IMR-90 (cell line): ENCODE results near the gene ULK1. TPM values are rescaled to one million over a fixed set of nuclear protein-coding genes. Genes with fewer than 3 reads are reported as not detected.

Experiments used
- ATAC-seq: fragments of 200-7000 bp; cut with Tn5 transposase; 2 replicates; pipeline ENCODE4 v1.9.1; 2020; ENCODE audit warnings: low read depth, mild to moderate bottlenecking, moderate library complexity
- BruUV-seq: library from RNA; stranded (reverse); fragments of 400-500 nt; replicated peaks from 2 replicates; lab custom pipeline; 2021; lab: Mats Ljungman, UMichigan
- CTCF ChIA-PET: fragments of 300-600 bp; formaldehyde crosslinking; extraction: SDS; loops from one replicate; lab custom pipeline; 2021; ENCODE audit warnings: antibody characterized with exemption; lab: Yijun Ruan, JAX
- POLR2A ChIA-PET: fragments of 300-600 bp; sonication (Branson Sonifier 250); formaldehyde crosslinking; loops from one replicate; lab custom pipeline; 2022; ENCODE audit warnings: antibody characterized with exemption; ENCODE audit not compliant: unreplicated experiment; lab: Charles Lee
- DNase-seq: peaks from one replicate; pipeline ENCODE4 v3.0.0; 2013
- H2AFZ ChIP-seq: replicated peaks from 2 replicates; pipeline ENCODE3; 2013; ENCODE audit warnings: low read length, mild to moderate bottlenecking; ENCODE audit not compliant: poor library complexity
- H2AK5ac ChIP-seq: 2 replicates; pipeline ENCODE4 v1.6.1; 2013; ENCODE audit warnings: low read depth, low read length, inconsistent platforms
- H2AK9ac ChIP-seq: replicated peaks from 2 replicates; pipeline ENCODE3; 2013; ENCODE audit warnings: mild to moderate bottlenecking, low read depth, low read length, moderate library complexity; ENCODE audit not compliant: poor library complexity
- H2BK120ac ChIP-seq: 2 replicates; pipeline ENCODE4 v1.6.1; 2013; ENCODE audit warnings: low read depth, low read length, inconsistent platforms
- H2BK15ac ChIP-seq: 3 replicates; pipeline ENCODE4 v1.6.1; 2013; ENCODE audit warnings: low read depth, low read length, inconsistent platforms
- H2BK20ac ChIP-seq: 2 replicates; pipeline ENCODE4 v1.6.1; 2013; ENCODE audit warnings: low read depth, mild to moderate bottlenecking, inconsistent platforms, low read length, moderate library complexity
- H2BK5ac ChIP-seq: 2 replicates; pipeline ENCODE4 v1.6.1; 2013; ENCODE audit warnings: mild to moderate bottlenecking, low read depth, low read length, inconsistent platforms; ENCODE audit not compliant: poor library complexity, severe bottlenecking
- H3K14ac ChIP-seq: replicated peaks from 2 replicates; pipeline ENCODE4 v1.6.1; 2013; ENCODE audit warnings: low read depth, low read length, inconsistent platforms
- H3K18ac ChIP-seq: 2 replicates; pipeline ENCODE4 v1.6.1; 2013; ENCODE audit warnings: low read depth, low read length, control low read depth
- H3K23ac ChIP-seq: 2 replicates; pipeline ENCODE4 v1.6.1; 2013; ENCODE audit warnings: low read depth, low read length, inconsistent platforms
- H3K27ac ChIP-seq: 2 replicates; pipeline ENCODE4 v1.5.1; 2013; ENCODE audit warnings: mild to moderate bottlenecking, control low read depth, low read length; ENCODE audit not compliant: insufficient read depth
- H3K27me3 ChIP-seq: 2 replicates; pipeline ENCODE4 v1.6.1; 2013; ENCODE audit warnings: low read length; ENCODE audit not compliant: control insufficient read depth, insufficient read depth
- H3K36me3 ChIP-seq: 2 replicates; pipeline ENCODE4 v1.6.1; 2013; ENCODE audit warnings: low read length, mixed read lengths; ENCODE audit not compliant: control insufficient read depth, insufficient read depth
- H3K4ac ChIP-seq: 2 replicates; pipeline ENCODE4 v1.6.1; 2013; ENCODE audit warnings: low read depth, low read length, inconsistent platforms
- H3K4me1 ChIP-seq: 2 replicates; pipeline ENCODE4 v1.6.1; 2013; ENCODE audit warnings: low read length, mixed read lengths; ENCODE audit not compliant: control insufficient read depth, insufficient read depth
- H3K4me2 ChIP-seq: 2 replicates; pipeline ENCODE4 v1.6.1; 2013; ENCODE audit warnings: low read depth, mild to moderate bottlenecking, control low read depth, low read length, moderate library complexity
- H3K4me3 ChIP-seq: 2 replicates; pipeline ENCODE4 v1.5.1; 2013; ENCODE audit warnings: low read depth, mild to moderate bottlenecking, control low read depth, low read length, moderate library complexity; ENCODE audit not compliant: insufficient read depth
- H3K56ac ChIP-seq: 2 replicates; pipeline ENCODE4 v1.6.1; 2013; ENCODE audit warnings: low read length, inconsistent platforms; ENCODE audit not compliant: insufficient read depth; ENCODE audit errors: extremely low read depth
- H3K79me1 ChIP-seq, 2 experiments: 2 replicates each; pipeline ENCODE4 v1.6.1; 2013; ENCODE audit warnings: low read length in 2 of 2, inconsistent platforms in 1 of 2, low read depth in 1 of 2
- H3K9ac ChIP-seq: 2 replicates; pipeline ENCODE4 v1.6.1; 2013; ENCODE audit warnings: low read depth, low read length, control low read depth
- H3K9me1 ChIP-seq: 2 replicates; pipeline ENCODE4 v1.6.1; 2013; ENCODE audit warnings: low read length, inconsistent platforms; ENCODE audit not compliant: insufficient read depth
- H3K9me3 ChIP-seq: 2 replicates; pipeline ENCODE4 v1.6.1; 2013; ENCODE audit warnings: low read length; ENCODE audit not compliant: control insufficient read depth, insufficient read depth
- H4K20me1 ChIP-seq: 2 replicates; pipeline ENCODE4 v1.6.1; 2013; ENCODE audit warnings: low read length, inconsistent platforms; ENCODE audit not compliant: insufficient read depth
- H4K5ac ChIP-seq: 2 replicates; pipeline ENCODE4 v1.6.1; 2013; ENCODE audit warnings: mild to moderate bottlenecking, low read depth, low read length, control low read depth
- H4K8ac ChIP-seq, 2 experiments: 2 replicates each; pipeline ENCODE4 v1.6.1; 2013; ENCODE audit warnings: low read depth in 2 of 2, low read length in 2 of 2, control low read depth in 1 of 2, inconsistent platforms in 1 of 2
- H4K91ac ChIP-seq: 2 replicates; pipeline ENCODE4 v1.6.1; 2013; ENCODE audit warnings: low read depth, low read length, inconsistent platforms; ENCODE audit not compliant: insufficient read depth
- RCOR1 ChIP-seq: IDR thresholded peaks from 2 replicates; pipeline ENCODE4 v1.6.1; 2012; ENCODE audit warnings: mild to moderate bottlenecking, low read length, improper control_type of control experiment; ENCODE audit not compliant: insufficient replicate concordance
- WGBS, 2 experiments: methylation state at CpG; one replicate each; pipeline versions ENCODE4 v1.1.5 to v1.1.7; 2013; ENCODE audit warnings: missing lambda C conversion rate in 2 of 2; ENCODE audit not compliant: insufficient read length in 1 of 2; ENCODE audit errors: extremely low coverage in 2 of 2; 5-methylcytosine and 5-hydroxymethylcytosine counted together
- dilution Hi-C: fragments of 300-500 bp; cut with HindIII; formaldehyde crosslinking; loops from one replicate; pipeline ENCODE4 v1.14.3; 2018; ENCODE audit warnings: low sequenced_read_pairs; ENCODE audit not compliant: unreplicated experiment
- in situ Hi-C: fragments of 300-500 bp; cut with MboI; formaldehyde crosslinking; loops from 3 replicates; pipeline ENCODE4 v1.14.3; 2019; ENCODE audit warnings: low sequenced_read_pairs, inconsistent platforms, mixed read lengths
- intact Hi-C: fragments of 100-400 bp; cut with micrococcal nuclease; formaldehyde crosslinking; loops from 2 replicates; pipeline ENCODE4 v1.10.0; 2022
- polyA plus RNA-seq, 3 experiments: library from polyadenylated mRNA; depleted of rRNA; stranded (reverse); fragments of >200 nt; gene quantifications; 2 replicates each; pipeline ENCODE4 v1.2.3, GENCODE V29; 2012; ENCODE audit warnings: low replicate concordance in 1 of 3
- total RNA-seq: library from RNA; depleted of rRNA; stranded (reverse); fragments of >200 nt; gene quantifications from 2 replicates; pipeline ENCODE4 v1.2.3, GENCODE V29; 2012

The ULK1 gene
- total and polyA plus RNA-seq, 2 of the 4 experiments (the other 2 are of a cell fraction), result 1.8 to 19.2 TPM

GRCh38 chr12:131962069-131962468 is 67.6 kb downstream of the ULK1 start:
- H3K4me1 ChIP-seq, result peaks cover 8% of the 10 kb centered on the region
- H3K56ac ChIP-seq, result no peak overlapping the region
- no peaks in the 10 kb centered on the region for H3K27me3 ChIP-seq
- peaks cover 5% of the 10 kb centered on the region for H3K36me3 ChIP-seq
- CTCF ChIA-PET, result no interaction called here
- H3K9me1 ChIP-seq, result peaks cover 19% of the 10 kb centered on the region
- intact Hi-C loops, result no loop called here
- ATAC-seq (no peak), DNase-seq (no peak)
- no peak overlapping the region for H3K23ac ChIP-seq
- WGBS, 2 experiments, result 100% methylated on average over 3 of the region's 8 CpGs; no CpG with 5 or more reads in 1 of the 2 experiments
- H3K9ac ChIP-seq, result no peak overlapping the region
- no peak overlapping the region for H2AK9ac ChIP-seq
- BruUV-seq, result no TSS peak
- no peak overlapping the region for H4K8ac ChIP-seq
- no peak overlapping the region for H3K4me2 ChIP-seq
- no peak overlapping the region for H3K18ac ChIP-seq
- H3K14ac ChIP-seq, result no peak overlapping the region
- in situ Hi-C loops, result no loop called here
- no peak overlapping the region for H2BK15ac ChIP-seq
- H4K91ac ChIP-seq, result no peak overlapping the region
- no peak overlapping the region for H4K5ac ChIP-seq
- H3K79me1 ChIP-seq, result peaks cover 17 to 67% of the 10 kb centered on the region in 2 experiments
- no peak overlapping the region for H2AK5ac ChIP-seq
- no peak for TF ChIP-seq RCOR1
- H2BK20ac ChIP-seq, result no peak overlapping the region
- no peak overlapping the region for H3K27ac ChIP-seq
- no peak overlapping the region for H3K4ac ChIP-seq
- no peak overlapping the region for H2AFZ ChIP-seq
- no peaks in the 10 kb centered on the region for H3K9me3 ChIP-seq
- H3K4me3 ChIP-seq, result no peak overlapping the region
- peaks cover 55% of the 10 kb centered on the region for H4K20me1 ChIP-seq
- no peak overlapping the region for H2BK120ac ChIP-seq
- dilution Hi-C loops, result no loop called here
- POLR2A ChIA-PET, result no interaction called here
- H2BK5ac ChIP-seq, result no peak overlapping the region
